Fibroblast of peridontal ligament (primary cell): ENCODE data around the gene CACHD1.

Experiments used
- DNase-seq: peaks from one replicate; pipeline ENCODE4 v3.0.0-alpha.2; 2010; ENCODE audit errors: extremely low read depth

Gene CACHD1

GRCh38 chr1:64654519-64655341 is 184.8 kb downstream of the CACHD1 start:
- no peak for DNase-seq

GRCh38 chr1:64655861-64656260 is 185.9 kb downstream of the CACHD1 start:
- no peak for DNase-seq

DNA sequence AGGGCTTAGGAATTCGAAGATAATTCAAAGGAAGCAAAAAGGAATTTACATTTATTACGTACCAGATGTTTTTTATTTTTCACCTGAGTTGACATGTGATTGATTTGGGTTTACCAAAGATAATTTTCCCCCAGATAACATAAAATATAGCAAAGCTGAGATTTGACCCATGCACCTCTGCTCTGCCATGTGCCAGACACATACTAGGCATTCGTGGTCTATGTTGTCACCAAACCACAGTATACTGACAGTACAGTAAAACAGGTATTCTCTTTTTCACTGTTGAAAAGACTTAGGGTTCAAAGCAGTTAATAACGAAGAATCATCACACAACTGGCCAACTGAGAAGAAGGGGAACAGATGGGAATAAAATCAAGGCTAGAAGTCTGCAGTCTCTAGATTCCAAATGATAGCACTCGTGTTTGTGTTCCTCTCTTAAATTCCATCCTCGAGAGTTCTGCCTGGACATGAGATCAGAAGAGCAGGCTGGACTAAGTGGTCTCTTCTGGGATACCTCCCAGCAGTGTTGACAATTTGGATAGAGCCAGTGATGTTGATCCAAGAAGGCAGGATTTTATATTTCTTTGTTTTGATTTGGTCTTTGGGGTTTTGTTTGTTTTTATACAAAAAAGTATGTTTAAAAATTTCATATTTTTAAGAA is 189.7 kb downstream of the CACHD1 start:
- no peak for DNase-seq

DNA sequence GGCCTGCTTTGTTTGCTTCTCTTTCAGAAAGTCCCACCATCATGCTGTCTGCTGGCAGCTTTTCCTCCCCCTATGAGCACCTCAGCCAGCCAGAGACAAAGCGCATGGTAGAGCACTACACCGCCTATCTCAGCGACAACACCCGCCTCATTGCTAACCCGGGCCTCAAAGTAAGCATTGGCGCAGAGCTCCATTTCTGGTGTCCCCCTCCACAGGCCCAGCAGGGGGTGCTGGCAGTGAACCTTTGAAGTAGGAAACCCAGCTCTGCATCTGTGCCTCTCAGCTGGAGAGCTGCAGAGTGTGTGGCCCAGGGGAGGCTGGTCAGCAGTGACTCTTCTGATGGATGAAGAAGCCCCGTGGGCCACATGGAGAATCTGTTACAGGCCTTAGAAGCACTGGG is 193.7 kb downstream of the CACHD1 start:
- no peak for DNase-seq

DNA sequence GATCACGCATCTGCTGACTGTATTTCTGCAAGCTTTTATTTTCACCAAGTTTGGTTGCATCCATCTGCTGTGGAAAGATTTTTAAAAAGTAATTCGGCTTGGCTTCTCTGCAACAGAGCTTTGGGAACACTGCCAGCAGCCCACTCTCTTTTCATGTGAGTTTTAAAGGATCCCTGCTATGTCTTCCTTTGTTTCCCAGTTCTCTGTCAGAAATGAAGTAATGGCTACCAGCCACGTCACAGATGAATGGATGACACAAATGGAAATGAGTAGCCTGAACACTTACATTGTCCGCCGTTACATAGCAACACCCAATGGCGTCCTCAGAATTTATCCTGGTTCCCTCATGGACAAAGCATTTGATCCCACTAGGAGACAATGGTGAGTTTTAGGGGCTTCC is 194.4 kb downstream of the CACHD1 start:
- DNase-seq, result no peak

- no peak for DNase-seq
Observed at GRCh38 chr1:64669098-64669675, 199.3 kb downstream of the CACHD1 start.

DNA sequence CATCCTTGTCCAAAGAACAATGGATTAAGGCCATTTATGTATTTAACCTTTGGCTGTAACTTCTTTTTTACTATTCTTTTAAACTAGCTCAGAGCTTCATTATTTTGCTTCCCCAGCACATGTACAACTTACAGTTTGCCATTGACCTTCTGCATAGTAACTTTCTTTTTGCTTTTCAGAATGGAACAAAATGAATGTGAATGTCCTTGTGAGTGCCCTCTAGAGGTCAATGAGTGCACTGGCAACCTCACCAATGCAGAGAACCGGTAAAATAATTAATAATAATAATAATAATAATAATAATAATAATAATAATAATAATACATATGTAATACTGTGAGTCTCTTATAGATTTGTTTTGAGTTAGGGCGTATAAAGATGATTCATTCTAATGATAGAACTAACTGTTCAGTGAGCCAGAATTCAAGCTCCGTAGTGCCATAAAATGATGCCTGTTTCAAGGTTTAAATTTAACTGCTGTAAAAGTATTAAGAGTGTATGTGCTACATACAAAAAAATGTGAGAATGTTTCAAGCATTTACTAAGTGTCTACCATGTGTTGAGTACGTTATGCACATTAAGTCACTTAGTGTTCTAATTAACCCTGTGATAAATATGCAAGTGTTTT is 205.9 kb downstream of the CACHD1 start:
- peak; percentile 57 for DNase-seq

DNA sequence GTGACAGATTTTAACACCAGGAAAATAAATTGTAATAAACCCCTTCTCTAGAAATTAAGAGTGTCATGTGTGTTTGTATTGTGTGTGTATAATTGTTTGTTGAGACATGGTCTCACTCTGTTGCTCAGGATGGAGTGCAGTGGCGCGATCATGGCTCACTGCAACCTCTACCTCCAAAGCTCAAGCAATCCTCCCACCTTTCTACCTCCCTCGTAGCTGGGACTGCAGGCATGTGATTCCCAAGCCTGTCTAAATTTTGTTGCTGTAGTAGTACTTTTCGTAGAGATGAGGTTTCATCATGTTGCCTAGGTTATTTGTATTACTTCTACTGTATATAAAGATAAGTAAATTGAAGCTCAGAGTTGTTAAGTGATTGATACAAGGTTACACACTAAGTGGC is 206.5 kb downstream of the CACHD1 start:
- DNase-seq, result no peak

- no peak for DNase-seq
Observed at GRCh38 chr1:64677532-64677931, 207.6 kb downstream of the CACHD1 start.

DNA sequence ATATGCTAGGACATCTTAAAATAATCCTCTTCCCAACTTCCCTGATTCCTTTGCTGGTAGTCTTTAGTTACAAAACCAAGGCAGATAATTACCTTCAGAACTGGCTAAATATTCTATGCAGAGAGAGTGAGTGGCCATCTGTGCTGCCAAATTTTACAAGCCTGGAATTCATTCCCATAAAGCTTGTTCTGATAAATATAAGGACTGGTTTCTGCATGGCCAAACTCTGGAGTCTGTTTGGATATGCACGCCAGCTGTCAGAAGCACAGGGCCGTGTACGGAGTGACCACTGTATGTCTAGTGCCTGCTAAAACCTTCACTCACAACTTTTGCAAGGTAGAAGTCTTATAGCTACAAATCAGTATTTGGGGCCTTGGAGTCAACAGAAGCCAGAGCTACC is 208.4 kb downstream of the CACHD1 start:
- no peak for DNase-seq

DNA sequence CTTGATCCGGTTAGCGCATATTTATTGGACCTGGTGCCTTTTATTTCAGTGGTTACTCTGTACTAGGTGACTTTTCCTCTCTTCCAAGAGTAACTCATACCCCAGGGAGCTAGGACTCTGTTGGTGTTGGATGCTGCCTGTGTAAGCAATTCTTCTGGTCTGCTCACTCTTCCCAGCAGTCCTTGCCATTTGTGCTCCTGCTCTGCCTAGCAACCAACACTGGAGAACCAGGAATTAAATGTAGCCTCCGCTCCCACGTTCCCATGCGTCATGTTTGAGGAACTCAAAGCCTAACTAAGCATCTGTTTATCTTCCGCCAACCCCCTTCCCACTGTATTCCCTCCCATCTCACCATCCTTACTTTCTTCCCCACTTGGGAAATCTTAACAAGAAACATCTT is 209.2 kb downstream of the CACHD1 start:
- DNase-seq, result no peak

DNA sequence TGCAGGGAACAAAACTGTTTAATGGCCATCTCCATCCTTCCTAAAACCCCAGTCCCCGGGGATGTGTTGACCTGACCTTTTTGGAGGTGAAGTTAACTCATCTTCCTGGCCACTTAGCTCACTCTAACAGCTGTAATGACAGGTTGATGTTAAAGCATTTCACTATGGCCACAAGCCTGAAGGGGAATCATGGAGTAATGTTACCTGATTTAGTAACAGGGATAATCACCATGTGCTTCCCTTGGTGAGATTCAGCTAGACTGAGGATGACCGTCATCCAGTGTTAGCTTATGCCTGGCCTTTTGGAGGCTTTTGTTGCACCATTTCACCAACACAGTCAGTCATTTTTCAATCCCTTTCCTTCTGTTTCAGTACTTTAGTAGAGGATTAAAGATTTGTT is 210.7 kb downstream of the CACHD1 start:
- DNase-seq, result no peak

- DNase-seq, result no peak
Observed at GRCh38 chr1:64681043-64681442, 211.1 kb downstream of the CACHD1 start.

DNA sequence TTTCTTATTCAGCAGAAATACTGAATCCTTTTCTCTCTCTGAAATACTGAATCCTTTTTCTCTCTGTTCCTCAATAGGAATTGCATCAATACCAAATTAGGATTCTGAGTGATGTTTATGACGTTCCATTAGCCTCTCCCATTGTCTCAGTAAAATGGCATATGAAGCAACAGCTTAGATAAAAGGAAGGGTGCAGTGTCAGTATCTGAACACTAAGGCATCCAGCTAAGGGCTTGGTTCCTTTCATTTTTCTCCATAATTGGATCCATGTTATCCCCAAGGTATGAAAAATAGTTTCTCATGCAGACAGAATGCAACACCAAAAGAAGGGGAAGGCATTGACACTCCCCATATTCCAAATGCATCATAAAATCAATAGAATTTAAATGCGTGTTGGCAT is 213.5 kb downstream of the CACHD1 start:
- DNase-seq, result no peak

DNA sequence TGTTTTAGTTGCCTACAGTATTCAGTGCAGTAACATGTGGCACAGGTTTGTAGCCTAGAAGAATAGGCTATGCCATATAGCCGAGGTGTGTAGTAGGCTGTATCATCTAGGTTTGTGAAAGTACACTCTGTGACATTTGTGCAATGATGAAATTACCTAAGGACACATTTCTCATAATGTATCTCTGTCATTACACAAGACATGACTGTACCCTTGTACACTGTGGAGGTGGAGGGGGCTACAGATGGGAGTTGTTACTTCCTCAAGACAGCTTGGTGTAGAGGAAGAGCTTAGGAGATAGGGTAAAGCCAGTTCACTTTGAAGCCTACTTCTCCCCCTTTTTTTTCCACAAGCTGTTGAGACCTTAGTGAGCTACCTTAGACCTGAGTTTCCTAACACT is 215.3 kb downstream of the CACHD1 start:
- no peak for DNase-seq

- DNase-seq, result no peak
Observed at GRCh38 chr1:64685765-64686341, 215.9 kb downstream of the CACHD1 start.

- peak; percentile 71 for DNase-seq
Observed at GRCh38 chr1:64686828-64687724, 217.1 kb downstream of the CACHD1 start.

- DNase-seq, result no peak
Observed at GRCh38 chr1:64687725-64688327, 217.9 kb downstream of the CACHD1 start.

DNA sequence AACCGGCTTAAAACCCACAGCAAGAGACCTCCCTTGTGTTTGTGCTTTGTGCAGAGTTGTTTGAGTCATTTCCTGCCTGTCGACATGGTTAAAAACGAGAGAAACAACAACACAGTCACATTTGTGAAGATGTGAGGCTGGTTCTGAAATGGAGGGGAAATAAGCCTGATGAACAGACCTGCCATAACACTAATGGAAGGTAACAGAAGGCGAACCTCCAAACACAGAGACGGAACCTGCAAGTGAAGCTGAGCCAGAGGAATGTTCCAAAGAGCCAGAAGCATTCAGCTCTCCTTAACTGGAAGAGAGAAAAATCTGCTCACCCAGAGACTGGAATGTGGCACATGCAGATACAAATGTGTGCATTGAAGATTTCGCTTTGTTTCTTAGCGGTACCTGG is 221.7 kb downstream of the CACHD1 start:
- DNase-seq, result peak; percentile 12

GRCh38 chr1:64692911-64693310 is 223.0 kb downstream of the CACHD1 start:
- peak; percentile 19 for DNase-seq

GRCh38 chr1:64693406-64693805 is 223.5 kb downstream of the CACHD1 start:
- no peak for DNase-seq
